ENCODE data around the gene MSANTD2.

Gene MSANTD2

GRCh38 chr11:124840666-124841065 lies 40.5 kb upstream of the MSANTD2 start:
- TF ChIP-seq FOXM1 (IDR thresholded peaks at IDR 0.05; ENCODE audit: borderline replicate concordance, low read depth) = no peak
- no peak for TF ChIP-seq ZBTB7A (IDR thresholded peaks at IDR 0.05; ENCODE audit: low read depth)
- no peak for TF ChIP-seq RAD21 (IDR thresholded peaks at IDR 0.05; ENCODE audit: low read depth)
- TF ChIP-seq YY1 (IDR thresholded peaks at IDR 0.05; ENCODE audit: low read depth) = no peak
- TF ChIP-seq CREB1 (IDR thresholded peaks at IDR 0.05; ENCODE audit: low read depth) = no peak
- no peak for TF ChIP-seq USF1 (IDR thresholded peaks at IDR 0.05)
- no peak for TF ChIP-seq MAX (IDR thresholded peaks at IDR 0.05)

GRCh38 chr11:124839972-124840621 lies 39.9 kb upstream of the MSANTD2 start:
- TF ChIP-seq YY1 (IDR thresholded peaks at IDR 0.05; ENCODE audit: low read depth) = no peak
- no peak for TF ChIP-seq TAF1 (IDR thresholded peaks at IDR 0.05; ENCODE audit: low read depth)
- no peak for TF ChIP-seq NFIC (IDR thresholded peaks at IDR 0.05)
- TF ChIP-seq EGR1 (IDR thresholded peaks at IDR 0.05) = no peak
- no peak for TF ChIP-seq USF1 (IDR thresholded peaks at IDR 0.05)
- no peak for TF ChIP-seq EP300 (IDR thresholded peaks at IDR 0.05; ENCODE audit: borderline replicate concordance)
- no peak for TF ChIP-seq RAD21 (IDR thresholded peaks at IDR 0.05; ENCODE audit: low read depth)
- TF ChIP-seq MAX (IDR thresholded peaks at IDR 0.05) = no peak
- no peak for TF ChIP-seq REST (IDR thresholded peaks at IDR 0.05; ENCODE audit: low read depth)
- TF ChIP-seq CREB1 (IDR thresholded peaks at IDR 0.05; ENCODE audit: low read depth) = no peak
- no peak for TF ChIP-seq FOXM1 (IDR thresholded peaks at IDR 0.05; ENCODE audit: borderline replicate concordance, low read depth)
- no peak for TF ChIP-seq CEBPB (IDR thresholded peaks at IDR 0.05)
- TF ChIP-seq ZBTB7A (IDR thresholded peaks at IDR 0.05; ENCODE audit: low read depth) = no peak
- no peak for TF ChIP-seq TCF12 (IDR thresholded peaks at IDR 0.05; ENCODE audit: low read depth)
- no peak for TF ChIP-seq TEAD4 (IDR thresholded peaks at IDR 0.05)

GRCh38 chr11:124839128-124839971 lies 39.1 kb upstream of the MSANTD2 start:
- no peak for TF ChIP-seq TAF1 (IDR thresholded peaks at IDR 0.05; ENCODE audit: low read depth)
- no peak for TF ChIP-seq TCF12 (IDR thresholded peaks at IDR 0.05; ENCODE audit: low read depth)
- TF ChIP-seq MAX (IDR thresholded peaks at IDR 0.05) = 0 out of 2 replicates have a peak, but pooled peaks have one; percentile 11
- TF ChIP-seq EP300 (IDR thresholded peaks at IDR 0.05; ENCODE audit: borderline replicate concordance) = no peak
- no peak for TF ChIP-seq TEAD4 (IDR thresholded peaks at IDR 0.05)

GRCh38 chr11:124838805-124839127 lies 38.6 kb upstream of the MSANTD2 start:
- TF ChIP-seq FOXM1 (IDR thresholded peaks at IDR 0.05; ENCODE audit: borderline replicate concordance, low read depth) (no peak), MAX (IDR thresholded peaks at IDR 0.05) (0 out of 2 replicates have a peak, but pooled peaks have one; percentile 6), EGR1 (IDR thresholded peaks at IDR 0.05) (no peak)

- TF ChIP-seq RAD21 (IDR thresholded peaks at IDR 0.05; ENCODE audit: low read depth) (peak; percentile 52), CREB1 (IDR thresholded peaks at IDR 0.05; ENCODE audit: low read depth) (no peak)
These were observed 37.3 kb upstream of the MSANTD2 start for GRCh38 chr11:124837491-124837856.

GRCh38 chr11:124835918-124836317 lies 35.7 kb upstream of the MSANTD2 start:
- TF ChIP-seq EP300 (IDR thresholded peaks at IDR 0.05; ENCODE audit: borderline replicate concordance) (no peak), REST (IDR thresholded peaks at IDR 0.05; ENCODE audit: low read depth) (no peak), TAF1 (IDR thresholded peaks at IDR 0.05; ENCODE audit: low read depth) (no peak), TEAD4 (IDR thresholded peaks at IDR 0.05) (no peak)
